ENCODE results near the gene TKTL1.
A peak's percentile ranks its signal among the peaks of the same experiment; 100 is the strongest.

TKTL1 gene

DNA sequence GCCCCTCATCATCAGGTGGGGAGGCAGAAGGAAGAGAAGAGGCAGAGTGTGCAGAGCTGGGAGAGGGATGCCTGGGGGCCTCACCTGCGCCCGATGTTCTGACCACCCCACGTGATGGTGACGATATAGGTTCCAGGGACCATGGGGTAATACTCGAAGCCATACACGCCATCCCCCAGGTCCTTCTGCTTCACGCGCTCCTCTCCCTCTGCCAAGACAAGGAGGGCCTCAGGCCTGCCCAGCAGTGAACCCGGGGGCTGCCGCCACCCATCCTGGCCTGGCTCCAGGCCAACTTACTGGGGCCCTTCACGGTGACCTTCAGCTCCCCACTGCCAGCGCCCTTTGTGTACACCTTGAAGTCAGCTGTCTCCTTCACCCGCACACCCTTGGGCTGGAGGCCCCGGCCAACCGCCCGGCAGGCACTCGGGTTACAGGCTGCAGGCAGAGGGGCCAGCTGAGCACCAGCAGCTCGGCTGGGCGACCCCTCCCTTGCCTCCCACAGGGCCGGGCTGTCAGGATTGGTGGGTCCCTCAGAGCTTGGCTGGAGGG, 69.5 kb downstream of the TKTL1 start:
- DNase-seq: no peak

DNA sequence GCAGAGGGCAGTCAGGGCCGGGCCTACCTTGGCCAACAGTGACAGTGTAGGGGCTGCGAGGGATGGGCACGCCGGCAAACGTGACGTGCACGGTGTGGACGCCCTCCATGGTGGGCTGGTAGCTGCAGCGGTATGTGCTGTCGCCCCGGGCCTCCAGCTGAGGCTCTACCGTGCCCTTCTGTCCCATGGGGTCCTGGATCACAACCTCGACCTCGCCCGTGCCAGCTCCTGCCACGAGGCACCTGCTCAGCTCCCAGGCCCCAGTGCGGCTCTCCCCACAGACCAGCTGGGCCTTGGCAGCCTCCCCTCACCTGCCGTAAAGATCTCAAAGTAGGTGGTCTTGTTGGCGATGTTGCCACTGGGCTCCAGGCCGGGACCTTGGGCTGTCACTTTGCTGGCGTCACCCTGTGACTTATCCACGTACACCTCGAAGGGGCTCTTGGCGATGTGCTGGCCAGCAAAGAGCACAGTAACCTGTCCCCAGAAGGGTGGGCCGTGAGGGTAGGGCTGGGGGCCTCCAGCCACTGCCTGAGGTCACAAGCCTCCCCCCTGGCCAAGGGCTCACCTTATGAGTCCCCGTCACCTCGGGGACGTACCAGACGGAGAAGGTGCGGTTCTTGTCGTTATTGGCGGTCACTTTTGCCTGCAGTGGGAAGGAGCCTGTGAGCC, 70.5 kb downstream of the TKTL1 start:
- DNase-seq: no peak

DNA sequence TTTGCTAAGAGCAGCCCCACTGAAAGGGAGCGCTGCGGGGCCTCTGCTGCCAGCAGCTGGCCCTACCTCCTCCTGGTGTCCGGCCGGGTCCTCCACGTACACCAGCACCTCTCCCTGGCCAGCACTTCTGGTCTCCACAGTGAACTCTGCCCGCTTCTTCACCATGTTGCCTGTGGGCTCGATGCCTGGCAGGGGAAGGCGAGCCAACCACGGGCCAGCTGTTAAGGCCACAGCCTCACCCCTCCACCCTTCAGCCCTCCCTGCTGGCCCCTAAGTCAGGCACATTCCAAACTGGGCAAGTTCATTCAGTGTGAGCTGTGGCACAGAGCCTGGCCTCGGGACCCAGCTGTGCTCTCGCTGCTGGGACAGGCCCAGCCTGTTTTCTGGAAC, 71.1 kb downstream of the TKTL1 start:
- no peak for DNase-seq

DNA sequence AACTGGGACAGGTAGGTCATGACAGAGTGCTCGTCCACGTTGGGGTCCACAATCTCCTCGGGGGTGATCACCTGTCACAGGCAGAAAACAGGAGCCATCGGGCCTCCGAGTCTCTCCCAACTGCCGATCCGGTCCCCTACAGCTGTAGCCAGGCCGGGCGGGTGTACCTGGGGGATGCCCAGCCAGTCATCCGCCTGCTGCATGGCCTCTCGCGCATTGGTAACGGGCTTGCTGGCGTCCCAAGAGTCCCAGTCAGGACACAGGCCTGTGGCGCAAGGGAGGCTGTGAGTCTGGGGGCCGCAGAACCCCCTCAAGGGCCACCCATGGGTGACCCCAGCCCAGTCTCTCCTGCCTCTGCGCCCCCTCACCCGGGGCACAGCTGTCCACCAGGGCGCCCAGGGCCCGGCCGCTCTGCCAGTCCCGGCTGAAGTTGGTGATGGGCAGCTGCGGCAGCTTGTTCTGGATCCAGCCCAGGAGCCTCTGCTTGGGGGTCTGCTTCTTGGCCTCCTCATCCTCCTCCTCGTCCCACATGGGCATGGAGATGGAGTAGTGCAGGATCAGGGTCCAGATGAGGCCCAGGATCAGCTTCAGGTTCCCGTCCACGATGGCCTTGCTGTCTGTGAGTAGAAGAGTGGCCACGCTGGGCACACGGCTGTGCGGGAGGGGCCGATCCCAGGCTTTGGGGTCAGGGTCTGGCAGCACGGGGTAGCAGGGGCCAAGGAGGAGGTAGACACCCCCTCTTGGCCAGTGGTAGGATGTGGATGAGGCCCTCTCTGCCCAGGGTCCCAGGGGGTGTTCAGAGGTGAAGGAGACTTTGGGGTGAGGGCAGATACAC, 72.1 kb downstream of the TKTL1 start:
- DNase-seq: no peak

DNA sequence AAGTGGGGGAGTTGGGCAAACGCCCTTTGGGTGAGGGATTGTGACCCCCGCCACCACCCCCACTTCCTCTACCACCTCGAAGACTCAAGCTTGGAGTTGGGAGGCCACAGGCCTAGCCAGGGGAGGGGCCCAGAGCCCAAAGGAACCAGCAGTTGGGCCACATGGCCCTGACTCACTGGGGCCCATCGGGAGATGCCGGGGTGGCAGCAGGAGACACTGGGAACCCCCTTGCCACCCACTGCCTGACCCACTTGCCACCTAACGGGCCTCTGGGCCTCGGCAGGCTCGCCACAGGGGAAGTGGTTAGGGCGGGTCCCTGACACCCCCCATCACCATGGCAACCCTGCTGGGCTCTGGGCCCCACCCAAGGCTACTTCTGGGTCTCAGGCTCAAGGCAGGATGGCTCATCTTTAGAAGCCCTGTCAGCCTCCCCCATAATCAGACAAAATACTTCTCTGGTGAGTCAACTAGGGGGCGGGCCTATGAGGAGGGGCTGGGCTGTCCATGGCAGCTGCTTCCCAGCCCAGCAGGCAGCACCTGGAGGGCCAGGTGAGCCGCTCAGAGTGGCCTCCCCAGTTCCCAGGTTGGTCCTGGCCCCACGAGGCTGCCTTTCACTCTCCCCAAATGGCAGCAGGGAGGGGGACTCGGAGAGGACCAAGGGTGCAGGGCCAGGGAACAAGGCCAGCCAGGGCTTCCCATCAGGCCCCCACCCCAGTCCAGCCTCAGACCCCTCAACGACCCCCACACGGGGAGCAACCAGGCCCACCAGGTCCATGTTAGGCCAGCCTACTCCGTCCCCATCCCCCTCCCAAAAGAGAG, 73.2 kb downstream of the TKTL1 start:
- DNase-seq: peak; percentile 78 to 84

DNA sequence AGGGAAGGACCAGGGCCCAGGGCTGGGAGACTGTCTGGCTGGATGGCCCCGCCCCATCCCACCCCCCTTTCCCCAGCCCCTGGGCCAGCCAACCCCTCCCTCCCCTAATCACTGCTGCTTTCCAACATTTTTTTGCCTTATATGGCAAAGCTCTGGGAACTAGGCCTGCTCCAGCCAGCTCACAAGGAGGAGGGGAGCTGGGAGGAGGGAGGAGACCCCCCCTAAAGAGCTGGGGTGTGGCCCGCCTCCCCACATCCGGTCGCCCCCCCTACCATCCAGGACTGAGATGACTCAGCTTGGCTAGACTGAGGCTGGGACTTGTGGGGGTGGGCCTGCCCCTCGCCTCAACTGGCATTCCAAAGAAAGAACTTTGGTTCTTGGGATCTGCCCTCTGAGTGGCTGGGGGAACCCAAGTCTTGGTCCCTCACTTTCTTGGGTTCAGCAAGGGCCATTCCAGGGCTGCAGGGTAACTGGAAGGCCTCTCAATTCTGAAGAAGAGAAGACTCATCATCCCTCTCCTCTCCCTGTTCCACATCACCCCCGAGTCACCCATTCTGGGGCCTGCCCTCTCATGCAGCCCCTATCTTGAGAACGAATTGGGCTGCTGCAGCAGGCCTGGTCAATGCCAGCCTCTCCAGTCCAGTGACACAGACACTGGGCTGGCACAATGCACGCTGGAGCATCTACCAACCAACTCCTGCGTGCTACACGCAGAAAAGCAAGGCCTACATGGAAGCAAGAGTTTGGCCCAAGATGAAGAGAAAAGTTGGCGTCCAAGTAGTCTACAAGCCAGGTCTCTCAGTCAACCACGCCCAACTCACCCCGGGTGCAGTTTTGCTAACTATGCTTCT, 74.1 kb downstream of the TKTL1 start:
- peak in 1 of 2 donors; percentile 48 for DNase-seq

DNA sequence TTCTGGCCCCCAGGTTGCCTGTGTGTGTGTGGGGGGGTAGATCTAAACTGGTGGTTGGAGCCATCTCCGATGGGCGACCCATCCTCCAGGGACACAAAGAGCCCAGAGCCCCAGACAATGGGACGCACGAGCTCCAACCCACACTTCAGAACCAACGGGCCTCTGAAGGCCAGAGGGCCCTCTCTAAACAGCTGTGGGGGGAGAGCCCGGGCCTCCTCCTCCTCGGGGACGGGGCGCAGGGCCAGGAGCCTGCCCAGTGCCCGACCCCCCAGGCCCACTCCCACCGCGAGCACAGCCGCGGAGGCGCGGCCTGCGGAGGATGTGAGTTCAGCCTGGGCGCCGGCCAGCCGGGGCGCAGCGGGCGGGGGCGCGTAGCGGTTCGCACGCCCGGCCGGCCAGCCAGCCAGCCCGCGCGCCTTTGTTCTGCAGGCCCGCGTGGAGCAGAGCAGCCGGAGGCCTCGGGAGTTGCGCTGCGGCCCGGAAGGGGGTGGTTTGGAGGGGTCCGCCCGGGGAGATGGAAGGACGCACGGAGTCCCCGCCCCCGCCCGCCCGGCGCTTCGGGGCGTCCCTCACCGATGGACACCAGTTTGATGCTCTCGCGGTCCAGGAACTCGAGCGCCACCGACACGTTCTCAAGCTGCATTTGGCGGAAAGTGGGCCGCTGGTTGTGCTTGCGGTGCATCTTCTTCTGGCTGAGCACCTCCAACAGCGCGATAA, 74.9 kb downstream of the TKTL1 start:
- no peak for DNase-seq

DNA sequence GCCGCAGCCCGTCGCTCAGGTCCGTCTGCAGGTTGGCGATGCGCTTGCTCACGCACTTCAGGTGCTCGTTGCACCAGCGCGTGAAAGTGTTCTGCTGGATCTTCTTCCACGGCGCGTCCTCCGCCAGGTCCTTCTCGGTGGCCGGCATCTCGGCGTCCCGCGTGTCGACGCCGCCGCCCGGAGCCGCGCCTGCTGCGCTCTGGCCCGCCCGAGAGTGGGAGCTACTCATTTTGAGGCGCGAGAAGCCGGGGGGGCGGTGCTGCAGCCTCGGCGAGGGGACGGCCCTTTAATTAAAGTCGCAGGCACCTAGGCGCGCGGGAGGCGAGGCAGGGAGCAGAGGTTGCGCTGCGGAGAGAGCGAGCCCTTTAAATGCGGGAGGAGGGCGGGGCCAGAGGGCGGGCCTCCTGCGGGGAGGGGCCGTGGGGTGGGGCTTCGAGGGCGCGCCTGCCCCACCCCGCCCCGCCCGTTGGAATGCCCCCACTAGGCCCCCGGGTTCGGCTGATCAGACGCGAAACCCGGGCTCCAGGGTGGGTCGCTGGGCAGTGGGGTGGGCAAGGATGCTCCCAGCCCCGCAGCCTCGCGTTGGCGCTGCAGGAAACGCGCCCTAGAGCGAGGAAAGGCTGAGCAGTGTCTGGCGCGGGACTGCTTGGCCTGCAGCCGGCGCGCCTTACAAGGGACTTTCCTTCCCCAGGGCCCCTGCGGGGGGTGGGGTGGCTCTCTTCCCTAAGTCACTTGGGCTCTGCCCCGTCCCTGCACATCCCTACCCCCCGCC, 75.6 kb downstream of the TKTL1 start:
- DNase-seq: peak; percentile 77 to 82

DNA sequence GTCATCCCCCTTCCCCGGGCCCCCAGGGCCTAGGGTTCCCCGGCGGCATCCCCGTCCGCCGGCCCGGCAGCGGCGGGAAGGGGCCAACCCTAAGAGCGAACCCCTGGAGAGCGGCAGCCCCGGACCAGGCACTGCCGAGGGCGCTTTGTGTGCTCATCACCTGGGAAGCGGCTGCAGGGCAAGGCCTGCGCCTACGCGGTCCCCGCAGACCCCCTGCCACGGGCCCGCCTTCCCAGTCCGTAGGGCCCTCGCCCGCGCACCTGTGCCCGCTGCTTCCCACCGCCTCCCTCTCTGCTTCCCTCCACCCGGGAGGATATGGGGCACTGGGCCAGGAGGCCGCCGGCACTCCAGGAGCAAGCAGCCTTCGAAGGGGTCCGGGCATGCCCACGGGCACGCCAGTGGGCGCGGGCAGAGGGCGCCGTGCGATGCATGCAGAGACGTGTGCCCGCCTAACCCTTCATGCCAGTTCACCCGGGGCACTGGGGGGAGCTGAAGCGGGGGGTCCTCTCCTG, 76.2 kb downstream of the TKTL1 start:
- DNase-seq: no peak

DNA sequence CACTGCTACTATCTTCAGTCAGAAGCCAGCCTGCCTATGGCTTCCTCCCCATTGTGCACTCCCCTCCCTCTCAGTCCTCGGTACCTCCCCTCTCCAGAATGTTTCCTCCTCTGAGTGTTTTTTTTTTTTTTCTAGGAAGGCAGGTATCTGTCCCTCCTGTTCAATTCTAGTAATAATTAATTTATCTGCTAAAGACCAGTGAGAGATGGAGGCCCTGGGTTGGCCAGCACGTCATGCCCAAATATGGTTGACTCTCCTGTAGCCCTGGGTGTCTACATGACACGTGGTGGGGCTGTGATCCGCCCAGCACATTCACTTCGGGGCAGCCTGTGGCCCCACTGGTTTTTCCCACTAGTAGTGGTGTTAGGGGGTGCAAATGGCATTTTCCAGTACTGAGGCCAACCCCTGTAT, 77.0 kb downstream of the TKTL1 start:
- DNase-seq: no peak

DNA sequence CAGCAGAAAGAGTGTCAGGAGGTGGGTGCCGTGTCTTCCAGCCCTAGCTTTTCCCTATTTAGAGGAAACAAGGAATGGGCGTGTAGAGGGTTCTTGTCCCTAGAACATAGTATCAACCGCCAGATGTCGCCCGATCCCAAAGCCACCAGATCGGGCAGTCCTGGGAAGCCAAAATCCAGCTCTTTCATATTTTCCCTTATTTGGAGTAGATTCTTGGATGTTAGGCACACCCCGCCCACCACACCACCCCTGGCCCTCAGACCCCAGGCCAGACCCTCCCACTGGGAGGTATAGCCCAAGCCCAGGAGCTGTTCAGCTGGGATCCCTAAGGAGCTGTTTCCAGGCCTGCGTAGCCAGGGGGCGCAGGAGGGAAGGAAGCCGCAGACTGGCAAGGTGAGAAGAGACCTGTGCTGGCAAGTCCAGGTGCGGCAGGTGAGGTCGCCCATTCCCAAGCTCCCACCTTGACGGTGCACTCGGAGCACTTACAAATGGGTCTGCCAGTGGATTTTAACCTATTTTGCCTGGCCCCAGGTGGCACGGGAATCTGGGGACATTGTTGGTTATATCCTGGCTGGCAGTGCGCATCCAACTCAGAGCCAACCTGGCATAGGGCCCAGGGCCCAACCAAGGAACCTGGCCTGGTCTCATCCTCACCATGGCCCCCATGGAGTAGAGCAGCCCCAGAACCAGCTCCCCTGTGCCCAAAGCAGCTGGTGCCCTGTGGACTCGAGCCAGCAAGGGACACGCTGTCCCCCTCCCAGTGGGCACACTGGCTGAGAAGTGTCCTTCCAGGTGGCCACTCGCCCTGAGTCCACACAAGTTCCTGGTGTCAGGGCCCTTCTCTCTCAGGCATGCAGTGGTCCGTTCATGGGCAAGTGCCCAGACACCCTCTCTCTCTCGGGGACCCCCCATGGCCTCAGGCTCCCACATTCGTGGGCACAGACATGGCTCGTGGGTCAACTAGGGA, 78.0 kb downstream of the TKTL1 start:
- DNase-seq: no peak

DNA sequence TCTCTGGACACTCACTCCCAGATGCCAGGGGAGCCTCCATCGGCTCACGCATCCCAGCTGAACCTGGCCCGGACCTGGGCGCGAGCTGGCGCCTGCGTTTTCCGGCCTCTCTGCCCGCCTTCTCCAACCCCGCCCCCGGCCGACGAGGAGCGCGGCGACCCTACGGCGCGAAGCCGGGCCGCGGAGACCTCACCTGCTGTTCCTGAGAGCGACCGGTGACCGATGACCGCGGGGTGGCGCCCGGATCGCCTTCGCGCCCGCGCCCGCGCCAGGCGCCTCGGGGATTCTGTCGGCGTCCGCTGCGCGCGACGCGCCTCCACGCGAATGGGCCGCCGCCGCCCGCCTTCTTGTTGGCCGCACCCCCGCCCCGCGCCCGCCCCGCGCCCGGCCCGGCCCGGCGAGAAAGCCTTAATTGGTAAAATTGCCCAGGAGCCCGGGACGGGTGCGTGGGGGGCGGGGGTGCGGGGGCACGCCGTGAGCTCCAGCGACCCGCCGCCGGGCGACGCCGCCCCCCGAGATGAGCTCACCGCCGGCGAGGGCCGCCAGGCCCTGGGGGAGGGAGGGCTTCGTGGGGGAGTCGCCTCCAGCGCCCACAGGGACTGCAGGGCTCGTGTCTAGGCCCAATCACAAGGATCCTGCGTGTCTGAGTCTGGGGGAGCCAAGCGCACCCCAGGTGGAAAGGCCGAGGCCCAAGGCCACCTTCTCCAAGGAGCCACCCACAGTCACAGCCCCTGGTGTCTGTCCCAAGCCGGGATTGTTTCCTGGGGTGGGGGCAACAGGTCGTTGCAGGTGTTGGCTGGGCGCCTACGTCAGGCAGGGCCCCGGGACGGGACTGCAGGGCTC, 78.9 kb downstream of the TKTL1 start, which contains the start of gene FLNA:
TSS of gene FLNA (minus strand) at position 322 of the 843 bp plus-strand sequence. CDS start 3,389 bp downstream, outside the sequence.
- DNase-seq: peak in 1 of 2 donors; percentile 26

DNA sequence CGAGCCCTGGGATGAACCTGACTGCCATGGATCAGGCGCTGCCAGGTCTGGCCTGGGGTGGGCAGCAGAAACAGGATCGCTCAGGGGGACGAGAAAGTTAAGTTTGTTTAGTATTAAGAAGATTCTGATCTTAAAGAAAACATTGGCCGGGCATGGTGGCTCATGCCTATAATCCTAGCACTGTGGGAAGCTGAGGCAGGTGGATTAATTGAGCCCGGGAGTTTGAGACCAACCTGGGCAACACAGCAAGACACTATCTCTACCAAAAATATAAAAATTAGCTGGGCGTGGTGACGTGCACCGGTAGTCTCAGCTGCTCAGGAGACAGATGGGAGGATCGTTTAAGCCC, 79.5 kb downstream of the TKTL1 start:
- DNase-seq: no peak

DNA sequence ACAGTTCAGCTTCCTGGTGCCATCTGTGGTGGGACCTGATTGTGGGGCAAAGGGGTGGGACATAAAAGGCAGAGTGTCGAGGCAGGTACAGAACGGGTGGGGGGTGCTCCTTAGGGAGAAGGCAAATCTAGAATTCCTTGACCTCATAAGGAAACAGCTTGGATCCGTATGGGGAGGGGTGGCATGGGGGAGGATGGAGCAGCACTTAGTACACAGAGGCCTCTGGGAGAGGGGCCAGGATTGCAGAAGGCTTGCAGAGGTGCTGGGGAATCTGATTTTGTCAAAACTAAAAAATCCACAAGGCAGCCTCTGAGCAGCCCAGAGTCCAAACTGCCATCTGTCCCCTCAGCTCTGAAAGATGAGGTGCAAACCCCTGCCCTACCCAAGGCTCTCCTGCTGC, 81.2 kb downstream of the TKTL1 start:
- no peak for DNase-seq

DNA sequence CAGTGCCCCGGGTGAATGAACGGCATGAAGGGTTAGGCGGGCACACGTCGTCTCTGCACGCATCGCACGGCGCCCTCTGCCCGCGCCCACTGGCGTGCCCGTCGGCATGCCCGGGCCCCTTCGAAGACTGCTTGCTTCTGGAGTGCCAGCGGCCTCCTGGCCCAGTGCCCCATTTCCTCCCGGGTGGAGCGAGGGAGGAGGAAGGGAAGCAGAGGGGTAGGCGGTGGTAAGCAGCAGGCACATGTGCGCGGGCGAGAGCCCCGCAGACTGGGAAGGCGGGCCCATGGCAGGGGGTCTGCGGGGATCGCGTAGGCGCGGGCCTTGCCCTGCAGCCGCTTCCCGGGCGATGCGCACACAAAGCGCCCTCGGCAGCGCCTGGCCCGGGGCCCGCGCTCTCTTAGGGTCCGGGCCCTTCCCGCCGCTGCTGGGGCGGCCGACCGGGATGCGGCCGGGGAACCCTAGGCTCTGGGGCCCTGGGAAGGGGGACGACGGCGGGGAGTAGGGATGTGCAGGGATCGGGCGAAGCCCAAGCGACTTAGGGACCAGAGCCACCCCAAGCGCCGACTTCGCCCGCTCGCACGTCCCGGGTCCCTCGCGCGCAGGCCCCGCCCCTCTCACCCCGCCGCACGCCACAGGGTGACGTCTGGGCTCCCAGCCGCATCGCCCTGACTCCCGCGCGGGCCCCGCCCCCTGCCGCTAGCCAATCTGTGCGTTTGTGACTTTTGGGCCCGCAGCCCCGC, 82.6 kb downstream of the TKTL1 start:
- DNase-seq: peak in 1 of 2 donors; percentile 85

DNA sequence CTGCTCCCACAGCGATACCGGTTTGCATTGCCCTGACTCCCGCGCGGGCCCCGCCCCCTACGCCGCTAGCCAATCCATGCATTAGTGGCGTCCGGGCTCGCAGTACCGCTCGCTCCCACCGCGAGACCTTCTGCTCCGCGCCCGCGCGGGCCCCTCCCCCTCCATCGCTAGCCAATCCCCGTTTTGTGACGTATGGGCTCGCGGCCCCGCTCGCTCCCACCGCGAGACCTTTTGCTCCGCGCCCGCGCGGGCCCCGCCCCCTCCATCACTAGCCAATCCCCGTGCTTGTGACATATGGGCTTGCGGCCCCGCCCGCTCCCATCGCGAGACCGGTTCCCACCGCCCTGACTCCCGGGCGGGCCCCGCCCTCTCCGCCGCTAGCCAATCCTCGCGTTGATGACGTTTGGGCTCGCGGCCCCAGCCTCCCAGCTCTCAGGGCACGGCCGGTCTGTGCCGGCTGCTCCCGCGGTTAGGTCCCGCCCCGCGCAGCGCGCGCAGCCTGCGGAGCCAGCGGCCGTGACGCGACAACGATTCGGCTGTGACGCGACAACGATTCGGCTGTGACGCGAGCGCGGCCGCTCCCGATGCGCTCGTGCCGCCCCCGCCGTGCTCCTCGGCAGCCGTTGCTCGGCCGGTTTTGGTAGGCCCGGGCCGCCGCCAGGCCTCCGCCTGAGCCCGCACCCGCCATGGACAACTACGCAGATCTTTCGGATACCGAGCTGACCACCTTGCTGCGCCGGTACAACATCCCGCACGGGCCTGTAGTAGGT, 83.4 kb downstream of the TKTL1 start, which contains the start of gene EMD:
TSS of gene EMD (plus strand) at position 497 of the 770 bp plus-strand sequence. CDS start at position 687, 190 bp downstream.
- DNase-seq: peak; percentile 87 to 91

DNA sequence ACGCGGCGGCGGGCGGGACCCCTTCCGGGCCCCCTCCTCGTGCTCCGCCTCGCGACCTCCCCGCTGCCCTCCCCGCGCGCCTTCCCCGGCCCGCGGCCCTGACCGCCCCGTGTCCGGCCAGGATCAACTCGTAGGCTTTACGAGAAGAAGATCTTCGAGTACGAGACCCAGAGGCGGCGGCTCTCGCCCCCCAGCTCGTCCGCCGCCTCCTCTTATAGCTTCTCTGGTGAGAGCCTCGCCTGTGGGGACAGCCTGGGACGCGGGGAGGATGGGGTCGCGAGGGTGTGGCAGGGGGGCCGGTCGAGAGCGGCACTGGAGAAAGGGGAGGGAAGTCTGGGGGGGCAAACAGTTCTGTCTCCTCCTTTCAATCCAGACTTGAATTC, 84.0 kb downstream of the TKTL1 start:
- no peak for DNase-seq

Measured in stimulated activated CD4-positive, alpha-beta T cell treated with anti-CD3 and anti-CD28 coated beads, Interleukin-2, amount 100 ng/mL, for 48 hours (primary cell).